ENCODE measurements around the gene TDRD10.
"Not testable (repeated sequence)": the region's sequence is repeated elsewhere in the genome, so short reads cannot be mapped to it uniquely, and the experiment has no call there.

The TDRD10 gene

GRCh38 chr1:154517661-154518060, 15.6 kb downstream of the TDRD10 start:
- no peak for DNase-seq

- DNase-seq, result no peak
Observed at GRCh38 chr1:154519591-154519991, 17.6 kb downstream of the TDRD10 start.

GRCh38 chr1:154520333-154520732, 18.3 kb downstream of the TDRD10 start:
- DNase-seq, result no peak

- DNase-seq, result no peak
Observed at GRCh38 chr1:154521695-154522094, 19.7 kb downstream of the TDRD10 start.

- no peak for DNase-seq
Observed at GRCh38 chr1:154524881-154525280, 22.9 kb downstream of the TDRD10 start.

DNA sequence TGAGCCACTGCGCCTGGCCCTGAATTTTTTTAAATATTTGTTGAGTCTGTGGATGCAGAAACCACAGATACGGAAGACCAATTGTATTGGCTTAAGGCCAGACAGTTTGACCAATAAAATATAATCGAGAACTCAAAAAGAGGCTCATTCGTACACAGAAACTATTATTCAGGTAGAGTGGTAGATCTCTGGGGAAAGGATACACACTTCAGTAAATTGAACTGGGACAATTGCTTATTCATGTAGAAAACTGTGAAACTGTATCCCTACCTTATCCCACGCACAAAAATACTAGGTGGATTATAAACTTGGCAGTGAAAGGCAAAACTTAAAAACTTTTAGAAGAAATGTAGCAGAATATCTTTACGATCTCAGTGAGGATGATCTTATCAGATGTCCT, 25.2 kb downstream of the TDRD10 start:
- DNase-seq, result no peak

GRCh38 chr1:154529308-154529707, 27.3 kb downstream of the TDRD10 start:
- DNase-seq, result no peak

DNA sequence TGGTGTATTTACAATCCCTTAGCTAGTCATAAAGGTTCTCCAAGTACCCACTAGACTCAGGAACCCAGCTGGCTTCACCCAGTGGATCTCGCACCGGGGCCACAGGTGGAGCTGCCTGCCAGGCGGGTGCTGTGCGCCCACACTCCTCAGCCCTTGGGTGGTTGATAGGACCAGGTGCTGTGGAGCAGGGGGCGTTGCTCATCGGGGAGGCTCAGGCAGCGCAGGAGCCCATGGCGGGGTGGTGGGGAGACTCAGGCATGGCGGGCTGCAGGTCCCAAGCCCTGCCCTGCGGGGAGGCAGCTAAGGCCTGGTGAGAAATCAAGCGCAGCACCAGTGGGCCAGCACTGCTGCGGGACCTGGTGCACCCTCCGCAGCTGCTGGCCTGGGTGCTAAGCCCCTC, 29.9 kb downstream of the TDRD10 start:
- DNase-seq, result not testable (repeated sequence)

DNA sequence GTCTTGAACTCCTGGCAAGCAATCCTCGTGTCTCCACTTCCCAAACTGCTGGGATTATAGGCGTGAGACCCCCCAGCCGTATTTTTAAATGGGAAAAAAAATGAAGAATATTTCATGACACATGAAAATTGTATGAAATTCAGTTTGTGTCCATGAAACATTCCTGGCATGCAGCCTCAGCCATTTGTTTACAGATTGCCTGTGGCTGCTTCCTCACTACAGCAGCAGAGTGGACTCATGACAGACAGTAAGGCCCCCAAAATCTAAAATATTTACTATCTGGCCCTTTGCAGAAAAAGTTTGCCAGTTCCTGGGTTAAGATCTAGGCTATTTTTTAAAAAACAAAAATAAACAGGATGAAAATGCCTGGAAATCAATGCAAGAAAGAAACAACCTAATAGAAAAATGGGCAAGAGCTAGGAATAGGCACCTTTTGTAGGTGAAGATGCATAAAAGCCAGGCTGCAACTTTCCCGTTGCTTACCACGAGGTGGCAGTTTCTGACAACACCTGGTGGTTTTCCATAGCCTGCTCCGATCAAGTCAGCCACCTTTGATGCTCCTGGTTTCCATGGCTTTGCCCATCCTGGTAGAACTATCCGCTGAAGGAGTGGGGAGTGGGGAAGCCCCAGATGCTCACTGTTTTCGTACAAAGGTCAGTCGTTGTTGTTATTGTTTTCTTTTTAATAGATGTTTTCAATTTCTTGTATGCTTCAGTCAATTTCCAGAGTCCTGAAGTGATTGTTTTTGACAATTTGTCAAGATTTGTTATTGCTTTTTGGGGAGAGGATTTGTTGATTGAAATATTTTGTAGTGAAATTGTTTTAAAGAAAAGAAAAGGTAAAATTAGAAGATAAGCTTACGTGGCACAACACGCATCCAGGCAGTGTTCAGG, 32.2 kb downstream of the TDRD10 start:
- peak; percentile 46 for DNase-seq

DNA sequence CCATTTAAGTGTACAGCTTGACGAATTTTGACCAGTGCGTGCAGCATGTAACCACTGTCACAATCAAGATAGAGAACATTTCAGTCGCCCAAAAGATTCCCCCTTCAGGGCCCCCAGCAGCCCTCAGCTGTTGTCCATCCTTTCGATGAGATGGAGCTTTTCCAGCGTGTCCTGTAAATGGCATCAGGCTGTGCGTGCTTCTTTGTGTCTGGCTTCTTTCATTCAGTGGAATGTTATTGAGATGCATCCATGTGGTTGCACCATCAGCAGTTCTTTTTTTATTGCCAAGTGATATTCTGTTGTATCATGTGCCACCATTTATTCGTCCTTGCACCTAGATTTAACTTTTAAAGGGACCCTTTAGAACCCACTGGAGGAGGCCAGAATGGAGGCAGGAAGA, 34.6 kb downstream of the TDRD10 start:
- no peak for DNase-seq

GRCh38 chr1:154539486-154540483, 37.8 kb downstream of the TDRD10 start:
- DNase-seq, result no peak

DNA sequence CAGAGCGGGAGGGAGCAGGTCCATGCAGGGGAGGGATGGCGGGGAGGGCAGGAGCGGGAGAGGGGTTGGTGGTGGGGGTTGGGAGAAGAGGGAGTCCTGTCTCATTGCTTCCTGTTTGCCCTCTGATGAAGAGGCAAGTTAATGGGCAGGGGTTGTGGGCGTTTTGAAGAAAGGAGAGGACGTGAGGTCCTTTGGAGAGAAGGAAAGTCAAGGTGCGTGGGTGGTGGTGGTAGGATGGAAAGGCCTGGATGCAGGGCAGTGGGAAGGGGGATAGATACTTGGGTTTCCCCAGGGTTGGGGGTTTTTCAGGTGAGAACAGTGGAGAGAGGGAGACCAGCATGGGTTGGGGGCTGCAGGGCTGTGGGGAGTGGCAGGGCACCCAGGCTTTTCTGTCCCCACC, 39.2 kb downstream of the TDRD10 start:
- no peak for DNase-seq

DNA sequence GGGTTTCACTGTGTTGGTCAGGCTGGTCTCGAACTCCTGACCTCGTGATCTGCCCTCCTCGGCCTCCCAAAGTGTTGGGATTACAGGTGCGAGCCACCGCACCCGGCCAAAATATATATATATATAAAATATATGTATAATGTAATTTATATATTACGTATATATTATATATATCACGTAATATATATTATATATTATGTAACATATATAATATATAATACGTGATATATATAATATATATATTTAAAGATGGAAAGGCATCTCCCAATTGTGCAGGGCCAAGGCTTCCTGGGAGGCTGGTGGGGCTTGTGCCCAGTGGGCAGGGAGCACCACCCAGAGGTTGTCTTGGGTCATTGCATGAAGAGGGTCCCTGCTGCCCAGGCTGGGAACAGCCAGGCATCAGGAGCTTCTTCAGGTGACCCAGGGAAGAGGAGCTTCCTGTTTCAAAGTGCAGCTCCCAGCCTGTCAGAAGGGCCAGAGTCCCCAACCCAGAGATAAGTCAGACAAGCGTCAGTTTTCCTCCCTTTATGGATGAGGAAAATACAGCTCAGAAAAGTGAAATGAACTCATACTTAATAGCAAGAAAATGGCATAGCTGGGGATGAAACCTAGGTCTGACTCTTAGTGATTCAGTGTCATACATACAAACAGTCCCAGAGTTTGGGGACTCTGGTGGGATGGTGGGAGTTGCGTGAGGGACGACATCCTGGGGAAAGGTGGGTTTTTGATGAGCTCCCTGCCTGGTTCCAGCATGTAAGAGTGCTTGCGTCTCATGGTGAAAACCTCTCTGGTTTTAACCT, 44.4 kb downstream of the TDRD10 start:
- DNase-seq, result no peak

DNA sequence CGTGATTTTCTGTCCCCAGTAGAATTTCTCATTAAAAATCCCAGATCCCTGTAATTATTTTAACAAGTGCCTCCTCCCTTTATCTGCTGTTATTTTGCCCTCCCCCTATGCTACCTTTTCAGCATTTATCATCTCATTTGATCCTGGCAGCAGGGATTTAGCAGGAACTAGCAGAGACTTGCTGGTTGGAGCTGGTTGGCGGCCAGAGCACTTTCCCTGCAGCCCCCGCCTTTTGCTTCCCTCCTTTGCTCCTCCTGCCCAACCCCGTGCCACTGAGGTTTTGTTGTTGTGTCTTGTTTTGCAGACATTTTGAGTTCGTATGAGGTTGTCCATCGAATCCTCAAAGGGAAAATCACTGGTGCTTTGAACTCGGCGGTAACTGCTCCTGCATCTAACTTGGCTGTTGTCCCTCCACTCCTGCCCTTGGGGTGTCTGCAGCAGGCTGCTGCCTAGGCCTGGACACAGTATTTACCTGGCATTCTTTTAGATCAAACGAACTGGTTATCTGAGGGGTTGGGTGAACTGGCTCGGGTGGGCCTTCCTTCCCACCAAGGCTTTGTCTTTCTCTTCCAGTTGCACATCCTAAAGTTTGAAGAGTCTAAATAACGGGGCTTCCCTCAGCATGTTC, 45.2 kb downstream of the TDRD10 start:
- DNase-seq, result no peak

DNA sequence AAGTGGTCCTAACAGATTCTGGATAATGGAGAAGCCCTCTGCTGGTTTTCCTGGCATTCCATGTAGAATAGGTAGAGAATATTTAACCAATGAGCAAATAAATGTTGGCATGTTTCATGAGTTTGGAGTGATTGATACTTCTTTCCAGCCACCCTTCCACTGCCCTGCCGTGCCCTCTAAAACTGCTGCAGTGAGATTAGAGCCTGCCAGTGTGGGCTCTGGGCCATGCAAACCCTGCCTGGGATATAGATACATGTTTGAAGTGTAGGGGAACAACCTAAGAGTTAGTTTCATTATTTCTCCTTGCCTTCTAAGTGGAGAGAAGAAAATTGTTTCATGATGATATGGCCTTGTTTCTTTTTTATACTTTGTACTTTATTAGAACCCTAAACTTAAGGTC, 46.0 kb downstream of the TDRD10 start:
- no peak for DNase-seq

DNA sequence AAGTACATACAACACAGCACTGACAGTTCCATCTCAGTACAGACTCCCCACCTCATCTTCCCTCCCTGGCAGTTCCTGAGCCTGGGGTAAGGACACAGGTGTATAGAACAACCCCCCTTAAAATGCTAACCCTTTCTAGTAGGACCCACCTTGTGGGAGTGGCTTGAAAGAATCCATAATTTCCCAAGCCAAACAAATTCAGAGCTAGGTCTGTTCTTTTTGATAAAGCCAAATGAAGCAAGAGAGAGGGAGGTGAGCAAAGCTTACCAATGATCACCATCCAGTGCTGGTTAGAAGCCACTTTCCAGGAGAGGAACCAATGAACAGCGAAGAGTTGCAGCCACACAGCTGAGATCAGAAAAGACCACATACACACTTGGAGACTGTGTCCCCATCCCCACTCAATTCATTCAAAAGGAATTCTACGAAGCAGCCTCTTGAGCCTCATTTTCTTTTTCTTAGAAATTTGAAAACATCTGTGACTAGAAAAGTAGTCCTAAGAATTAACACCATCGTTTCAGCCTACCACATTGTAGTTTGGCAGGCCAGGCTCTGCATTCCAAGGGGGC, 47.3 kb downstream of the TDRD10 start:
- DNase-seq, result no peak

GRCh38 chr1:154550070-154550469, 48.1 kb downstream of the TDRD10 start:
- no peak for DNase-seq

DNA sequence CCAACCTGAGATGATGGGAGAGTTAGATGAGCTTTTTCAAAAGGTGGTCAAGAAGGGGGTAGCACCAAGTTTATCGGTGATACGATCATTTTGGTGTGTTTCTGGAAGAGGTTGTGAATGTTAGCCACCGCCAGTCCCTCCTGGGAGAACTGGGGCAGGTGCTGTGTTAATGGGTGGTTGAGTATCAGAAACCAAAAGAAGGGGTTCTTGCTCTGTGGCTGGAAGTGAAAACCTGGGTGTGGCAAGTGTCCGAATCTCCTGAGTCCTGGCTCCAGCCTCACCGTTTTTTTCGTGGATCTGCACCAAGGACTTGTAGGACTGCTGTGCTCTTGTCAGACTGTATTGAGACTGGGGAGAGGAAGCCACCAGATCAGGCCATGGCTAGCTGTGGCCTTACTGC, 48.6 kb downstream of the TDRD10 start:
- DNase-seq, result no peak

GRCh38 chr1:154551474-154551873, 49.5 kb downstream of the TDRD10 start:
- DNase-seq, result no peak

- DNase-seq, result no peak
Observed at GRCh38 chr1:154552036-154552435, 50.0 kb downstream of the TDRD10 start.

- DNase-seq, result no peak
Observed at GRCh38 chr1:154553056-154554030, 51.3 kb downstream of the TDRD10 start.

All from NCI-H187 treated with DMSO at 0.1 percent for 48 hours (cell line).